Measurements from ENCODE around the gene TSPAN16. TPM values are rescaled to one million over a fixed set of nuclear protein-coding genes. Genes with fewer than 3 reads are reported as not detected.
A peak's percentile ranks its signal among the peaks of the same experiment; 100 is the strongest.

TSPAN16 gene
- total and polyA plus RNA-seq, 2 donors from 2014 or later = not detected

DNA sequence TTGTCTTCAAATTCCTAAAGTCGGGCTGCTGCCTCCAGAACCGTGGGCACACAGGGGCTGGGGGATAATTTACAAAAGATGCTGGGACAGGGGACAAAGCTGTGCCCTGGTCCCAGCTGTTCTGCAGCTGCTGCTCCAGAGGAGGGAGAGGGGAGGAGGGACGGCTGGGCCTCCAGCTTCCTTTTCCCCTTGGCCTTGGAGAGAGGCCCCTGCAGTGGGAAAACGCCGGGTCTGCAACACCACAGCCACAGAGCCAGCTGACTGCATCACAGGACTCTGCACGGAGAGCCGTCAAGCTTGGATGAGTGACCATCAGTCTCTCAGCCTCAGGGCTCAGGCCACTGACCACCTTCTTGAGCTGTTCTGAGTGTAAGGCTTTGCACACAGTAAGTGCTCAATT, 39.8 kb upstream of the TSPAN16 start:
- H3K27ac ChIP-seq (ENCODE audit: low read depth in 2 of 2, low read length in 2 of 2) = no peak overlapping the region
- H3K27me3 ChIP-seq (ENCODE audit: control insufficient read depth, insufficient read depth, low read length) = no peaks in the 10 kb centered on the region
- peak overlapping the region in 1 of 3 donors; percentile 28 for H3K4me3 ChIP-seq (ENCODE audit: low read length in 3 of 3)
- TF ChIP-seq, protein P1, sequence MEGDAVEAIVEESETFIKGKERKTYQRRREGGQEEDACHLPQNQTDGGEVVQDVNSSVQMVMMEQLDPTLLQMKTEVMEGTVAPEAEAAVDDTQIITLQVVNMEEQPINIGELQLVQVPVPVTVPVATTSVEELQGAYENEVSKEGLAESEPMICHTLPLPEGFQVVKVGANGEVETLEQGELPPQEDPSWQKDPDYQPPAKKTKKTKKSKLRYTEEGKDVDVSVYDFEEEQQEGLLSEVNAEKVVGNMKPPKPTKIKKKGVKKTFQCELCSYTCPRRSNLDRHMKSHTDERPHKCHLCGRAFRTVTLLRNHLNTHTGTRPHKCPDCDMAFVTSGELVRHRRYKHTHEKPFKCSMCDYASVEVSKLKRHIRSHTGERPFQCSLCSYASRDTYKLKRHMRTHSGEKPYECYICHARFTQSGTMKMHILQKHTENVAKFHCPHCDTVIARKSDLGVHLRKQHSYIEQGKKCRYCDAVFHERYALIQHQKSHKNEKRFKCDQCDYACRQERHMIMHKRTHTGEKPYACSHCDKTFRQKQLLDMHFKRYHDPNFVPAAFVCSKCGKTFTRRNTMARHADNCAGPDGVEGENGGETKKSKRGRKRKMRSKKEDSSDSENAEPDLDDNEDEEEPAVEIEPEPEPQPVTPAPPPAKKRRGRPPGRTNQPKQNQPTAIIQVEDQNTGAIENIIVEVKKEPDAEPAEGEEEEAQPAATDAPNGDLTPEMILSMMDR (IDR thresholded peaks at IDR 0.05; ENCODE audit: borderline replicate concordance, extremely low read depth, insufficient read depth) = no peak
- no peak overlapping the region for H3K9ac ChIP-seq (ENCODE audit: low read length in 3 of 3)
- FAIRE-seq = no peak
- H3K4me1 ChIP-seq (ENCODE audit: control insufficient read depth in 2 of 3, insufficient read depth in 2 of 3, low read depth in 1 of 3, low read length in 3 of 3) = peaks cover 0 to 7% (median 0%) of the 10 kb centered on the region in 3 donors
- DNase-seq = peak; percentile 74 to 93 (median 82)
- H3K36me3 ChIP-seq (ENCODE audit: control insufficient read depth in 2 of 3, insufficient read depth in 3 of 3, low read length in 3 of 3) = peaks cover 0 to 11% (median 0%) of the 10 kb centered on the region in 3 donors
- H3K9me3 ChIP-seq (ENCODE audit: control insufficient read depth in 2 of 3, insufficient read depth in 1 of 3, low read length in 3 of 3) = no peaks in the 10 kb centered on the region
- intact Hi-C loops (cut with DNase I) = no loop called here

DNA sequence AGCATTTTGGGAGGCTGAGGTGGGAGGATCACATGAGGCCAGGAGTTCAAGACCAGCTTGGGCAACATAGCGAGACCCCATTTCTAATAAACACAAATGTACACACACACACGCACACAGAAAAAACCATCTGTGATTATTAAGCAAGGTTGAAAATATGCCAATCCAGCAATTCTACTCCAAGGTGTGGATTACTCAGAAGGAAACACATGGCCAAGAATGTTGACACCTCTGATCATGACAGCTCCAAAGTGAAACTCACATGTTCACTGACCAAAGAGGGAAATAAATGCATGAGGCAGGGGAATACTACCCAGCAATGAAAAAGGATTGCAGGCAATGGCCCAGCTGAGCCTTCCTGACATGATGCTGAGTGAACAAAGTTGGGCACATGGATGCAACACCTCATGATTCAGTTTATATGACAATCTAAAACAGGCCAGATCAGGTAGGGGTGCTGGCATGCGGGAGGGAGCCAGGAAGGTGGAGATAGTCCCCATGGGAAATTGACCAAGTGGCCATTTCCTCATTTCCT, 38.0 kb upstream of the TSPAN16 start:
- no peak for DNase-seq
- H3K36me3 ChIP-seq (ENCODE audit: control insufficient read depth in 2 of 3, insufficient read depth in 3 of 3, low read length in 3 of 3) = no peaks in the 10 kb centered on the region
- H3K27me3 ChIP-seq (ENCODE audit: control insufficient read depth, insufficient read depth, low read length) = no peaks in the 10 kb centered on the region
- peaks cover 0 to 2% (median 0%) of the 10 kb centered on the region in 3 donors for H3K4me1 ChIP-seq (ENCODE audit: control insufficient read depth in 2 of 3, insufficient read depth in 2 of 3, low read depth in 1 of 3, low read length in 3 of 3)
- H3K4me3 ChIP-seq (ENCODE audit: low read length in 3 of 3) = no peak overlapping the region
- H3K9ac ChIP-seq (ENCODE audit: low read length in 3 of 3) = no peak overlapping the region
- intact Hi-C loops (cut with DNase I) = no loop called here
- H3K27ac ChIP-seq (ENCODE audit: low read depth in 2 of 2, low read length in 2 of 2) = no peak overlapping the region
- no peaks in the 10 kb centered on the region for H3K9me3 ChIP-seq (ENCODE audit: control insufficient read depth in 2 of 3, insufficient read depth in 1 of 3, low read length in 3 of 3)
- TF ChIP-seq, protein P1 (IDR thresholded peaks at IDR 0.05; ENCODE audit: borderline replicate concordance, extremely low read depth, insufficient read depth) = no peak
- no peak for FAIRE-seq

DNA sequence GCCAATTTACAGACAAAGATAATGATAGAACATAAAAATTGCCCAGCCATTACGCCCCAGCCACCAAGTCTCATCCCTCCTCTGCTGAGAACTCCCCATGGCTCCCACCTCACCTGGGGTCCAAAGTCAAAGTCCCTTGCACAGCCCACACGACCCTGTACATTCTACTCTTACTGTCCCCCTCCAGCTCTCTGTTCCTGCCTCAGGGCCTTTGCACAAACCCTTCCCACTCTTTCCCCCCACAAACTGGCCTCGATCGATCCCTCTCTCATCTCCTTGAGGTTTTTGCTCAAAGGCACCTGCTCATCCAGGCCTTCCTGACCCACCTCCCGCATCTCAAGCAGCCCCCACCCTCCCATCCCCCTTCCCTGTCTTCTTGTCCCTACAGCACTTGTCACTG, 35.0 kb upstream of the TSPAN16 start:
- no peaks in the 10 kb centered on the region for H3K27me3 ChIP-seq (ENCODE audit: control insufficient read depth, insufficient read depth, low read length)
- no peak for FAIRE-seq
- TF ChIP-seq, protein P1 (IDR thresholded peaks at IDR 0.05; ENCODE audit: borderline replicate concordance, extremely low read depth, insufficient read depth) = no peak
- no peaks in the 10 kb centered on the region for H3K36me3 ChIP-seq (ENCODE audit: control insufficient read depth in 2 of 3, insufficient read depth in 3 of 3, low read length in 3 of 3)
- H3K9me3 ChIP-seq (ENCODE audit: control insufficient read depth in 2 of 3, insufficient read depth in 1 of 3, low read length in 3 of 3) = no peaks in the 10 kb centered on the region
- intact Hi-C loops (cut with DNase I) = no loop called here
- DNase-seq = no peak
- no peak overlapping the region for H3K27ac ChIP-seq (ENCODE audit: low read depth in 2 of 2, low read length in 2 of 2)
- H3K4me3 ChIP-seq (ENCODE audit: low read length in 3 of 3) = no peak overlapping the region
- H3K9ac ChIP-seq (ENCODE audit: low read length in 3 of 3) = no peak overlapping the region
- peaks cover 0 to 11% (median 0%) of the 10 kb centered on the region in 3 donors for H3K4me1 ChIP-seq (ENCODE audit: control insufficient read depth in 2 of 3, insufficient read depth in 2 of 3, low read depth in 1 of 3, low read length in 3 of 3)
